CMK (cell line): ENCODE results near the gene ADAMTS16.

Experiments used
- DNase-seq: peaks from one replicate; pipeline ENCODE4 v3.0.0-alpha.2; 2010; ENCODE audit warnings: low read depth

ADAMTS16 gene

GRCh38 chr5:5144441-5144840, 4.3 kb downstream of the ADAMTS16 start:
- DNase-seq = no peak

DNA sequence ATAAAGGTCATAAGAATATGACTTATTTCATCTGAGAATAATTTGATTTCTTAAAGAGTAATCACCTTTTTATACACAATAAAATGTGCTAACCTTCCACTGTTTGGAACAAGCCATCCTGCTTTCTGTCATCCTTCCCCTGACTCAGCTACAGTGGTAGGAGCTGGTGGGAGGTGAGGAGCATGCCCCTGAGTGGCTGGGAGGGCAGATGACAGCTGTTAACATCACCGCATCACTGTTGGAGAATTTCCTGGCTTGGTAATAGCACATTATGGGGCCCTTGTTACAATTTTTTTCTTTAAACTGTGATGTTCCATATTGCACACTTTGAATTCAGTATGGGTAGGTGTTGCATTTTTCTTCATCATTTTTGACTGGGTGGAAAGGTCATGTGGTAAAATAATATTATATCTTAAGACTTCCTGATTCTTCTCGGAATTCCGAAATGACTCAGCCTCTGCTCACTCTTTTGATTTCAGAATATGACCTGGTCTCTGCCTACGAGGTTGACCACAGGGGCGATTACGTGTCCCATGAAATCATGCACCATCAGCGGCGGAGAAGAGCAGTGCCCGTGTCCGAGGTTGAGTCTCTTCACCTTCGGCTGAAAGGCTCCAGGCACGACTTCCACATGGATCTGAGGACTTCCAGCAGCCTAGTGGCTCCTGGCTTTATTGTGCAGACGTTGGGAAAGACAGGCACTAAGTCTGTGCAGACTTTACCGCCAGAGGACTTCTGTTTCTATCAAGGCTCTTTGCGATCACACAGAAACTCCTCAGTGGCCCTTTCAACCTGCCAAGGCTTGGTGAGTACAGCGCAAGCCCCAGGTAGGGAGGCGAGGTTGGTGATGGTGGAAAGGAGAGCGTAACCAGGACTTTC, 5.8 kb downstream of the ADAMTS16 start:
- DNase-seq = no peak

GRCh38 chr5:5146530-5147160, 6.5 kb downstream of the ADAMTS16 start:
- DNase-seq = no peak

GRCh38 chr5:5149154-5149553, 9.0 kb downstream of the ADAMTS16 start:
- no peak for DNase-seq

GRCh38 chr5:5150667-5151066, 10.5 kb downstream of the ADAMTS16 start:
- no peak for DNase-seq

GRCh38 chr5:5154733-5155132, 14.6 kb downstream of the ADAMTS16 start:
- DNase-seq = no peak

DNA sequence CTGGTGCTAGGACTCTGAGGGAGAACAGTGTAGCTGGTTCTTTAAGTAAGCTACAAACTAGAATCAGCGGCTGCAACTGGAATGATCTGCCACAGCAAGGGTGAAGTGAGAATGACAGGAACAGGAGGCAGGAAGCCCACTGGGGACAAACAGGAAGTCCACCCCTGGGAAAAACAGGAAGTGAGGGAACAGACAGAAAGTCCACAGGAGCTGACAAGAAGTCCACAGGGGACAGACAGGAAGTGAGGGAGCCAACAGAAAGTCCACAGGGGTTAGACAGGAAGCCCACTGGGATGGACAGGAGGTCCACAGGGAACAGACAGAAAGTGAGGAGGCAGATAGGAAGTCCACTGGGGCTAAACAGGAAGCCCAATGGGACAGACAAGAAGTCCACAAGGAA, 15.5 kb downstream of the ADAMTS16 start:
- DNase-seq = peak; percentile 51

DNA sequence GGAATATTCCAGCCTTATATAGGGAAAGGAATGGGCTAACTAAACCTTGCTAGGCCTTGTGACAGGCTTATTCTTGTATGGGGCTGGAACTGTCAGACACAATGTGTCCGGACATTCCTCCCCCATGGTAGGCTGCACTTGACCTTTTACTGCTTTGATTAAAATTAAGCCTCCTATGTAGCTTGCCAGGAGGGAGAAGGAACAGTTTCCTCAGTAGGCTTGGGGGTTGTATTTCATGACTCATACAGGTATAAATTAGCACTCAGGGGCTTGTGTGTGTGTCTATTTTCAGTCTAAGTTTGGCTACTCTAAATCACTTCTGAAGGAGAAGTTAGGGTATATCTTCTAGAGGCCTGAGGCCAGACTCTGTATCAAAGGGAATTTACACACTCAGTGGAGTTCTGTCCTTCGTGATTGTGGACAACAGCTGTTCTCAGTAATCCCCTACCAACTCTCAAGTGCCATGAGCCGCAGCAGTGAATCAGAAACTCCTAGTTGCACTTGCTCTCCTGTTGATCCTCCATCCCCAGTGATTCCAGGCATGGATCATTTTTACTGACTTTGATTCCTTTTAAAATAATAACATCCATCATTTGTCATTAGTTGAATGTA, 16.4 kb downstream of the ADAMTS16 start:
- no peak for DNase-seq

DNA sequence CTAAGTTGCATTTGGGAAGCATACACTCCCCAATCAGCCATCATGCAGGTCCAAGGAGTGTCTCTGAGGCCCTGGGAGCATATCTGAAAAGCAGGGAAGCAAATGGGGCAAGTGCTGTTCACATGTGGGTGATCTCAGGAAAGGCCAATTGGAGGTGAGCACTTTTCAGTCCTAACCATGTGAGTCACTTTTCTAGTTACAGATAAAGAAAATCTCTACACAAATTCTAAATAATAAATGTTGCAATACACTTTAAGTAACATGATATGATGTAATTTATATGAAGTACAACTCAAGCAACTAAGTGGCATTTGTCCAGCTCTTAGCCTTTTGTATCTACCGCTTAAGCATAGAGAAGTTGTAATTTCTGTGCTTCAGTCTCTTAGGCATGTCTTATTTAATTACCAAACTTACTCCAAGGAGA, 18.4 kb downstream of the ADAMTS16 start:
- DNase-seq = no peak

DNA sequence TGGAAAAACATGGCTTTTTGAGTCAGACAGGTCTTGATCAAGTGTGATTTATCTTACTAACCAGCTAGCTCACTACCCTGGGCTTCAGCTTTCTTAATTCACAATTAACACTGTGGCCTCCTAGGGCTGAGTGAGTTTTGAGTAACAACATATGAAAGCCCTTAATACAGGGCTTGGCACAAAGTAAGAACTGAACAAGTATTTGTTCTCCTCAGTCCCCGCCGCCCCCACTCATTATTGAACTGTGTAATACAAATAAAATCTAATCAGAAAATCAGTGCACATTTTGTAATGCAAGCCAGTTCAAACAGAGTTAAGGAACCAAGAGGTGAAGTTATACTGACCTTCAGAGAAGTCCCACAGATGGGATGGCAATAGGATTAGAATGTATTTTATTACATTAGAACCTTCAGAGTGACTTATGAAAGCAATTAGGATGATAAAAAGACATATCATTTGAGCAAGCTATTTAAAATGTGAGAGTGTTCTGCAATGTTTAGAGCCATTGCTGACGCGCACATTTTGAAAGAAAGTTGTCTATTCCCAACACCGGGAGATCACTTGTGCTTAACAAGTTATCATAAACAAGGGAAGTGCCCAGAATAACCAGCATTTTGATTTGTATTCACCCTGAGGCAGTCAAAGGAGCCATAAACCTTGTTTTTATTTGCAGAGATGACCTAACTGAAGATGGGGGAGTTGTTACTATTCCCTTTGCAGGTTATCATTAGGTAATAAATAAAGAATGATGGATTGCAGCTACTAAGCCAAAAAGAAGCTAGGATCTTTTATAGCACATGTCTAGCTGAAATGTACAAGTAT, 19.4 kb downstream of the ADAMTS16 start:
- no peak for DNase-seq

DNA sequence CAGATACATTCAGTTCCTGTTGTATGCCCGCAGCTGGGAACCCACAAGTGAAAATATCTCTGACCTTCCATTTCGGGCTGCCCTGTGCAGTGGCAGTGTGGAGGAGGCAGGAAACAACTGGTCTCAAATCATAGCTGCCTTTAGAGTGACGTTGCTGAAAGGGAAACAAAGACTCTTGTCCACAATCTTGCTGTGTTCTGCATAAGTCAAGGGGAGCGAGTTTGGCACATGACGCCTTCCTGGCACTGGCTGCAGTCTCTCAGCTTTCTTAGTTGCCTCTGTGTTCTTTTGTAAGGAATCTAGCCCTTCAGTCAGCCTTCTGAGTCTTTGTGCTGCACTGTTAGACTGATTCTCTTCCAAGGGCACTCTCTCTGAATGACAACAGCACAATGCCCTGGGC, 24.0 kb downstream of the ADAMTS16 start:
- DNase-seq = no peak

GRCh38 chr5:5165541-5166002, 25.4 kb downstream of the ADAMTS16 start:
- DNase-seq = no peak

DNA sequence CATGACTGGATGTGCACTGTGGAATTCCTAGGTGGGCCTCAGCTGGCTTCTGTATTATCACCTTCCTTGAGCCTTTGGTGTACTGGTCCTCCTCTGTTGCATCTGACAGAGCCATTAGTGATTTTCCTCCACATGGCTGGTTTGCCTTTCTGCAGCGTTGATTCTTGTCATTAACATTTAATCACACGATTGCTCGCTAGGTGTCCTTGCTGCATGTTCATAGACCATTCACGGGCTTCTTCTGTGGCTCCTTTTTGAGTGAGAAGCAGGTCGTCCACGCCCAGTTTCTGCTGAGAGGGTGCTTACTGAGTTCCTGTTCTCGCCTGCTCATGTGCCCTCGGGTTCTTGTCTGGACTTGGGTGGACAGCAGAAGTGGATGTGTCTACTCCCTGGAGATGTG, 29.3 kb downstream of the ADAMTS16 start:
- no peak for DNase-seq

DNA sequence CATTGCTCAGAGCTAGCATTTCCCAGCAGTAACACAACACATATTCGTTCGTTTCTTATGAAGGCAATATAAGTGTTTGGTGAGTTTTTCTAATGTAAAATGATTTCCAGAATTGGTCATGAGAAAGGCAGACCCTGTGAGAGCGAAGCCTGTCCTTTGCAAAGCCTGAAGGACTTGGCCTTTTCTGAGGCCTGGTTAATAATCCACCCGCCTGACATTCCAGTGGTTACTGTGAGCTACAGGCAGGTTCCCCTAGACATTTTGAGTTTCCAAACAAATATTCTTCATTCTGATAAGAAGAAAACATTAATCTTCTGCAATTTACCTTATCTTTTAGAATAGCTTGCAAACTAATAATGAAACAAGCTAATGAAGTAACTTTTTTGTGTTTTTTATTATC, 38.0 kb downstream of the ADAMTS16 start:
- no peak for DNase-seq

GRCh38 chr5:5178580-5178979, 38.5 kb downstream of the ADAMTS16 start:
- no peak for DNase-seq

DNA sequence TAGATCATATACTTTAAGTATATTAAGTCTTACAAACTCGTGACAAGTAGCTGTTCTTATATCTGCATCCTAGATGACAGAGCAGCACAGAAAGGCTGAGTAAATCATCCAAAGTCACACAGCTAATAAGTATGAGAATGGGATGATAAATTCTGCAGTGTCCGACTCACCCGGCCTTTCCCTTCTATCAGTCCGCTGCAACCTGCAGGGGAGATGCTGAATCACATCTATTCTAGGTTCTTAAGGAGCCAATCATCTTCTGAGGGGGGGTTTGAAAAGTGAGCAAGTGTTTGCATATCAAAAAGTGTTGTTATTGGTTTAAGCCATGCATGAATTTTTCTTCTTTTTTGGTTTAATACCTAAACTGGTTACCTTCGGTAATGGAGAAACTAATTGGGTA, 38.9 kb downstream of the ADAMTS16 start:
- no peak for DNase-seq

- DNase-seq = no peak
Measured at GRCh38 chr5:5179597-5179996, 39.5 kb downstream of the ADAMTS16 start.

DNA sequence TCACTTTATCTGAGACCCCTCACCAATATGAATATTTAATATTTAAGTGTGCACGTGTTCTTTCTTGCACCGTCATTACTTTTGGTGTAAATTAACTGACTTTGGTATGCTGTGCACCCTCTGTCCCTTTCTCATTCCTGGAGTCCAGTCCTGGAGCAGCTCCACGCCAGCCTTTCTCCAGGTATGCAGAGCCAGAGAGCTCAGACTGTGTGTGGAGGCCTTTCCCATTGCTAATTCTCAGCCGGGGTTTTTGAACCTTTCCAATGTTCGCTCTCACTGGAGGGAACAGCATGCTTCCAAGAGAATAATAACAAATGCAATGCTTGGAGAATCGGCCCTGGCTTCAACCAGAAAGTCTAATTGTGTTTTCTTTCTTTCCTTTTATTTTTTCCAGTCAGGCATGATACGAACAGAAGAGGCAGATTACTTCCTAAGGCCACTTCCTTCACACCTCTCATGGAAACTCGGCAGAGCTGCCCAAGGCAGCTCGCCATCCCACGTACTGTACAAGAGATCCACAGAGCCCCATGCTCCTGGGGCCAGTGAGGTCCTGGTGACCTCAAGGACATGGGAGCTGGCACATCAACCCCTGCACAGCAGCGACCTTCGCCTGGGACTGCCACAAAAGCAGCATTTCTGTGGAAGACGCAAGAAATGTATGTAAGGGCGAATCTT, 41.7 kb downstream of the ADAMTS16 start:
- no peak for DNase-seq

DNA sequence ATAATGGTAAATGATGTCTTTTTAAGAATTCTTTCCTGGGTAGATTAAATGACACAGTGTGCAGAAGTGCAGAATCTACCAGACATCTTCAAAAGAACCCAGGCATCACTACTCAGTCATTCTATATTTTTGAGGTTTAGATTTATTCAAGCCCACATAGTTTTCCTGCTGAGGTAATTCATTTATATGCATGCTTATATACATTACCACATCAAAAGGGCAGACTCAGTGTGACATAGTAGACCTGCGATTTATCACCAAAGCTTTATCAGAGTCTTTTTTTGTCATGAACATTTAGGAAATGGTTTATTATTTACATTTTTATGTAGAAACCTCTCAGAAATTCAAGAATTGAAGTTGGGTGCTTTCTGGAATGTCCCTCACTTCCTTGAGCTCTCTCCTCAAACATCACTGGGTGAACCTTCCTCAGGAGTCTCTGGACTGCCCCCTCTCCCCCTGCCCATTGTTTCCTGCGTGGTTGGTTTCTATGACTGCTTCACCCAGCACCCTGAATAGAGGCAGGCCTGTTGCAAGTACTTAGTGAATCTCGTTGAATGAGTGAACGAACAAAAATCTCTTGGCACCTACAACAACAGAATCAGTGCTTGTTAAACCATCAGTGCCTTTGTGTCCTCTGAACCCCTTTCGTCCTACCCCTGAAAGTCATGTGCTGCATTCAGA, 42.5 kb downstream of the ADAMTS16 start:
- no peak for DNase-seq

- DNase-seq = no peak
Measured at GRCh38 chr5:5183189-5183699, 43.1 kb downstream of the ADAMTS16 start.

GRCh38 chr5:5183933-5184332, 43.8 kb downstream of the ADAMTS16 start:
- DNase-seq = no peak
